Right cardiac atrium (tissue), 5 donors: Measurements from ENCODE around the gene SYT1. TPM values are rescaled to one million over a fixed set of nuclear protein-coding genes. Genes with fewer than 3 reads are reported as not detected.

Experiments used
- ATAC-seq, 2 donors: fragments of 200-7000 bp; cut with Tn5 transposase; one replicate each; pipeline versions ENCODE4 v1.8.0 to v1.9.1; 2020; ENCODE audit warnings: moderate library complexity in 2 of 2, mild to moderate bottlenecking in 1 of 2
- DNase-seq, 3 donors: peaks; one replicate each; pipeline ENCODE4 v3.0.0-alpha.2; 2020
- H3K27ac ChIP-seq: one replicate; pipeline ENCODE4 v1.5.1; 2013; ENCODE audit warnings: mild to moderate bottlenecking, low read length, control low read depth, moderate library complexity
- H3K27me3 ChIP-seq: one replicate; pipeline ENCODE4 v1.6.1; 2013; ENCODE audit not compliant: control insufficient read depth, insufficient read depth
- H3K4me1 ChIP-seq: one replicate; pipeline ENCODE4 v1.6.1; 2013; ENCODE audit warnings: low read length; ENCODE audit not compliant: control insufficient read depth, insufficient read depth
- H3K4me3 ChIP-seq: one replicate; pipeline ENCODE4 v1.5.1; 2013; ENCODE audit warnings: low read length, control low read depth
- H3K9me3 ChIP-seq: one replicate; pipeline ENCODE4 v1.6.1; 2013; ENCODE audit warnings: low read length; ENCODE audit not compliant: control insufficient read depth
- WGBS: extraction: QIAGEN DNeasy Blood & Tissue Kit; methylation state at CpG from one replicate; pipeline ENCODE4 v1.1.7; 2013; 5-methylcytosine and 5-hydroxymethylcytosine counted together
- intact Hi-C, 4 donors: fragments of 100-400 bp; cut with DNase I; formaldehyde crosslinking; loops; one replicate each; pipeline versions ENCODE4 v1.11.0 to v1.14.0; 2022 to 2023
- polyA plus RNA-seq: library from polyadenylated mRNA; stranded (reverse); fragments of 200-250 nt; gene quantifications from one replicate; pipeline ENCODE4 v1.2.3, GENCODE V29; 2013
- total RNA-seq, 4 donors: library from RNA; stranded (reverse); fragmentation: NEBNext Ultra II Directional; extraction: Animal tissue kit (Norgen Biotek cat#: 25700); gene quantifications; one replicate each; pipeline ENCODE4 v1.2.1, GENCODE V29; 2021
- donor health status: healthy with polysubstance abuse.
- donor health status: DM: no; HTN: yes; CAD: no.
- donor health status: DM: no; HTN: no; CAD: no.
- donor health status: DM: no; HTN: yes; CAD: no; lungs with severe emphysema.
- donor health status: DM: yes; HTN: yes; CAD: no.

The SYT1 gene
- total and polyA plus RNA-seq, 5 donors: 0.20 to 0.53 (median 0.27) TPM; not detected in 1

DNA sequence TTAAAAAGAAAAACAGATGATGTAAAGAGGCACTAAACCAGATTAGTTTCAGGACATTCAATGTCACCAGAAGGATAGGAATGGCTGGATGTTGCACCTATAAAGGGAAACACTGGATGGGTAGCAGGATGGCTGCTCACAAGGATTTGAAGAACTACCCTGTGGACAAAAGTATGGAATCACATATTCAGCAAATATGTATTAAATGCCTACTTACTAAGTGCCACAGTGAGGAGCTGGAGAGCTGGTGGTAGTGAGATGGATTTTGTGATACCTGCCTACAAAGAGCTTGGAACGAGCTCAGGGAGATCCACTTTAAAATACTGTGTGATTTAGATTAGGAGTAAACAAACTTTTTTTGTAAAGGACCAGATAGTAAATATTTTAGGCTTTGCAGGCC is 510.0 kb downstream of the SYT1 start:
- intact Hi-C loops: no loop called here
- H3K27ac ChIP-seq: no peak overlapping the region
- no peak for DNase-seq

DNA sequence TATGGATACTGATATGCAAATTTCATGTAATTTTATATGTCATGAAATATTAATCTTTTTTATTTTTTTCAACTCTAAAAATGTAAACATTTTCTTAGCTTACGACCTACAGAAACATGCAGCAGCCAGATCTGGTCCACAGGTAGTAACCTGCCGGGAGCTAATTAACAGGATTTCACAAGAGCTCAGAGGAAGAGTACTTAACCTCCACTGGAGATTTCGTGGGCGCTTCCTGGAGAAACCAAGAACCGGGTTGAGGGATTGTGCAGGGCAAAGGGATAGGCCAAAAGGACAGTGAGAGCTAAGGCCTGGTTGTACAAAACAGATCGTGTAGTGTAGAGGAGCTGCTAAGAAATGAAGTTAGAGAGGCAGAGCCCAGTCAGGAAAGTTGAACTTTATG is 510.5 kb downstream of the SYT1 start:
- intact Hi-C loops: no loop called here
- no peak overlapping the region for H3K27ac ChIP-seq

More for the DNA sequence above, 510.0 kb downstream of the SYT1 start:
- Histone ChIP-seq H3K4me1 (no peaks in the 10 kb centered on the region), H3K27me3 (no peaks in the 10 kb centered on the region), H3K4me3 (no peak overlapping the region), H3K9me3 (no peaks in the 10 kb centered on the region)
- 92% methylated on average over 1 of the region's 1 CpG for WGBS
- no peak for ATAC-seq

DNA sequence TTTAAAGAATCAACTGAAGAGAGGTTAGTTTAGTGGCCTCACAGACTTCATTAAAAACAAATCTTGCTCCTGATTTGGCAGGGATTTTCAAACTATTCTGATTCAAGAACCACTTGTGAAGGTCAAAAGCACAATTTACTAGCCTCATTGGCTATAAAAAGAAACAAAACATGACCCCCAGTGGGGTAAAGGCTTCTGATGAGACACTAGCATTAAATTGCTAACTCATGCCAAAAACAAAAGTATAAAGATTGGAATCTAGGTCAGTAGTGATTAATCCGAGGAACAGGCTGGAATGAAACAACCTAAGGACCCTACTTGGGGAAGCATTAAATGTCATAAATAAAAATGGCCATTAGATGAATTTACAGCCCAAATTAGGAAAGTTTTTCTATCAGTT is 513.9 kb downstream of the SYT1 start:
- ATAC-seq (no peak), DNase-seq (no peak)
- no peaks in the 10 kb centered on the region for H3K27me3 ChIP-seq
- no peak overlapping the region for H3K27ac ChIP-seq
- WGBS: 51% methylated on average over 1 of the region's 1 CpG
- no peaks in the 10 kb centered on the region for H3K4me1 ChIP-seq
- intact Hi-C loops: no loop called here
- no peak overlapping the region for H3K4me3 ChIP-seq
- no peaks in the 10 kb centered on the region for H3K9me3 ChIP-seq

More for the DNA sequence above, 510.5 kb downstream of the SYT1 start:
- H3K27me3 ChIP-seq: no peaks in the 10 kb centered on the region
- no peak overlapping the region for H3K4me3 ChIP-seq
- no peak for ATAC-seq
- no peaks in the 10 kb centered on the region for H3K4me1 ChIP-seq
- 79% methylated on average over 6 of the region's 6 CpGs for WGBS
- no peak for DNase-seq
- no peaks in the 10 kb centered on the region for H3K9me3 ChIP-seq

DNA sequence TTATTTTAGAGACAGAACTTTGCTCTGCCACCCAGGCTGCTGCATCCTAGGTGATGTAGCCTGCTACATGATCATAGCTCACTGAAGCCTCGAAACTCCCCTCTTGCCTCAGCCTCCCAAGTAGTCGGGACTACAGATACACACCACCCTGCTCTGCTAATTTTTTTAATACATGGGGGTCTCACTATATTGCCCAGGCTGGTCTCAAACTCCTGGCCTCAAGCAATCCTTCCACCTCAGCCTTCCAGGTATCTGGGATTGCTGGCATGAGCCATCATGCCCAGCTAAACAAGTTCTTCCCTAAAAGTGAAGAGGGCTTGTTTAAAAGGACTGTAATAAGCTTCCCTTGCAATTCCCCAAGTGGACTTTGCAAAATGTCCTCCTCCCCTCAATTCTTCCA is 515.8 kb downstream of the SYT1 start:
- ATAC-seq (no peak), DNase-seq (no peak)
- Histone ChIP-seq H3K27me3 (no peaks in the 10 kb centered on the region), H3K9me3 (no peaks in the 10 kb centered on the region), H3K4me3 (no peak overlapping the region), H3K4me1 (no peaks in the 10 kb centered on the region), H3K27ac (no peak overlapping the region)
- WGBS: 91% methylated on average over 2 of the region's 2 CpGs
- intact Hi-C loops: no loop called here

DNA sequence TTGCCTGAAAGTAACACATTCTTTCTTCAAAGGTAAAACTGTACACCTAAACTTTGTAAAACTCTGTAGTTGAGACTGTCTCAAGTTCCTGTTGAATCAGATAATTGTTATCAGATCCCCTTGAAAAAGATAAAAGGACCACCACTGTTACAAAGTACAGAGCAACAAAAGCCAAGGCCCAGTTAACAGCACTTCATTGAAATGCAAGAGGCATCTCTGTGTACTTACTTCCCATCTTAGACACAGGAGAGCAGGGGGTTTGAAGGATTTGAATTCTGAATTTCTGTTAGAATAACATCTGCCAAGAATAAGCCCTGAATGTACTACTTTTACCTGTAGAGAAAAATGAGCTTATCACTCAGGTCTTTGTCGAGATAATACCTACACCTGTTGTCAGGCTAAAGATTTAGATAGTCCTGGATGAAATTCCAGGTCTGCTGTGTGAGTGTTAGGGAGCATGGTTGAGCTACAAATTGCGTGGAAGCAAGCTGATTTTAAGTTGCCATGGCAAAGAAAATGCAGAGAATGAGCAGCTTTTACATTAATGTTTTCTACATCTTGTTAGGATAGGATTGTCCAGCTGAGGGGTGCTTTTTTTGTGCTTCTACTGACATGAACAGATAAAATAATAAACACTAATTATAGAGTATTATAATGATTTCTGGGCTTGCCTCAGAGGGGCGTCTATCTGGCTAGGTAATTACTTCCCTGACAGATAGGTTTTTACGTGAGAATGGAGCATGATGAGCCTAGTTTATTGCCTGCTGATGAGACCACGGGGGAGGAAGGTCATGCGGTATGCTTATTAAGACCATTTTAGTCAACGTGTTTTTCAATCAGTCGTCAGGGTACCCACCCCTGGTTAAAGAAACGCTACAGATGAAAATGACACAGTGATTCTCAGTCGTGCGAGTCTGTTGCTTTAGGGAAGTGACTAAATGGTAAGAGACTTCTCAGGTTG is 517.0 kb downstream of the SYT1 start:
- no peaks in the 10 kb centered on the region for H3K27me3 ChIP-seq
- no peaks in the 10 kb centered on the region for H3K4me1 ChIP-seq
- H3K4me3 ChIP-seq: no peak overlapping the region
- ATAC-seq (no peak), DNase-seq (no peak)
- H3K9me3 ChIP-seq: no peaks in the 10 kb centered on the region
- 45% methylated on average over 11 of the region's 11 CpGs for WGBS
- intact Hi-C loops: no loop called here
- no peak overlapping the region for H3K27ac ChIP-seq

DNA sequence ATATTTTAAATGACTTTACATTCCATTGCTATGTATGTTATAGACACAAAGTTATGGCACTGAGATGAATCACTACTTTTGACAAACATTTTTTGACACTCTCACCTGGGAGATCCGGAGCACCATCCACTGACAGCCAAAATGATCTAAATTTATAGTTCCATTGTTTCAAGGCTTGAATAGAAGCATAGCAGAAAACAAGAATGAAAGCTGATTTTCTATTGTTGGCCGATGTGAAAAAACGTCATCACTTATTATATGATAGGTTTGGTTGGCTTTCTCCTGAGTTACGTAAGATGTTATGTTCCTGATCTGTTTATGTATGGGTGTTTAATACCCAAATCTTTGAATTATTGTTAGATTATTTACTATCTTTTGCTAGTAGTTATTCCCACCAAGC is 520.0 kb downstream of the SYT1 start:
- DNase-seq (no peak), ATAC-seq (no peak)
- WGBS: 78% methylated on average over 4 of the region's 4 CpGs
- Histone ChIP-seq H3K27ac (no peak overlapping the region), H3K4me1 (no peaks in the 10 kb centered on the region), H3K4me3 (no peak overlapping the region), H3K27me3 (no peaks in the 10 kb centered on the region), H3K9me3 (no peaks in the 10 kb centered on the region)
- intact Hi-C loops: no loop called here

DNA sequence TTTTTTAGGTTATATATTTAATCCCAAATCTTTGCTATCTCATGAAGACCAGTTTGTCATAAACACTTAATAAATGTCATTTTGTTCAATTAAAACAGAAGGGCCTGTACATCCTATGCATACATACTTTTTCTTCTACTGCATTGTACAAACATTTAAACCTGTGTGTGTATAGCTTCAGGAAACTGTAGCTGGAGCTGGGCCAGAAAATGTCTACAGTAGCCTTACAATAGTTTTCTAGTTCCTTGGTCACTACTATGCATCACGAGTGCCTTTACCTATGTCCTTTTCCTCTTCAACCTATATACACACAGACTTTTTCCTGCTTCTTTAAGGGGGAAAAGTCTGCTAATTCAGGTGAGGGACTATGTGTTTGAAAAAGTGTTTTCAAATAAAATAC is 523.4 kb downstream of the SYT1 start:
- 69% methylated on average over 1 of the region's 1 CpG for WGBS
- intact Hi-C loops: no loop called here

DNA sequence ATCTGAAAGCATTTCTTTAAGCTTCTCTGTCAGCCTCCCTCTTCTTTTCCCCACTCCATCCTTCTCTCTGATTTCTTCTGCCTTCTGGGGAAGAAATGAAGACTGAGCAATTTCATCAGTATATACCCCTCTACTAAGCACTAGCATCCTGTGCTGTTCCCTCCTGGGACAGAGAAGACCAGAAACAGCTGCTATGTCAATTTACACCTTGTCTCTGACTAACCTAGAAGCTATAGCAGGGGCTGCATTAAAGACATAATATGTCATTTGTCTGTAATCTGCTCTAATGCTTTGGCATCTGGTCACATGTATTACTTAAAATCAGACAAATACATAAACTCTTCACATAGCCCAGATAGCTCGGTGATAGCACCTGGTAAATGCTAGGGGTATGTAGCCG is 529.3 kb downstream of the SYT1 start:
- intact Hi-C loops: no loop called here
- 87% methylated on average over 2 of the region's 2 CpGs for WGBS
- Histone ChIP-seq H3K4me3 (no peak overlapping the region), H3K27me3 (no peaks in the 10 kb centered on the region), H3K9me3 (no peaks in the 10 kb centered on the region), H3K27ac (no peak overlapping the region), H3K4me1 (no peaks in the 10 kb centered on the region)
- DNase-seq: no peak
- no peak for ATAC-seq

More for the DNA sequence above, 523.4 kb downstream of the SYT1 start:
- Histone ChIP-seq H3K4me1 (no peaks in the 10 kb centered on the region), H3K27ac (no peak overlapping the region), H3K4me3 (no peak overlapping the region), H3K27me3 (no peaks in the 10 kb centered on the region), H3K9me3 (no peaks in the 10 kb centered on the region)
- ATAC-seq (no peak), DNase-seq (no peak)

DNA sequence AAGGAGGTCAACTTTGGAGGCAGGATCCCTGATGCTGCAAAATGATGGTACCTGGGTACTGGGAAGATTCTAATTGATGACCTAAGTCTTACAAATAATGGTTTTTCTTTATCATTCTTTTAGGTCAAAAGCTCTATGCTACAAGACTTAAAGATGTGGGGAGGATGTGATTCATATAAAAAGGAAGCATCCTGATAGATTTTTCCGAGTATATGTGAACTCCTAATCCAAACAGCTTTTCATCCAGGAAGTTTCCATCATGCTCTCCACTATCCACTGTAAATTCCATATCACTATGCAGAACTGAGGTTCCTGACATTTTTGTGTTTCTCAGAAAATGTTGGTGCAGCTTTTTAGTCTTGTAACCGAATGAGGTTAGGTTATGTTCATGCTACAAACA is 533.0 kb downstream of the SYT1 start:
- no peak overlapping the region for H3K27ac ChIP-seq
- H3K27me3 ChIP-seq: no peaks in the 10 kb centered on the region
- no peak overlapping the region for H3K4me3 ChIP-seq
- ATAC-seq (no peak), DNase-seq (no peak)
- H3K9me3 ChIP-seq: no peaks in the 10 kb centered on the region
- WGBS: 61% methylated on average over 2 of the region's 2 CpGs
- no peaks in the 10 kb centered on the region for H3K4me1 ChIP-seq
- intact Hi-C loops: no loop called here

DNA sequence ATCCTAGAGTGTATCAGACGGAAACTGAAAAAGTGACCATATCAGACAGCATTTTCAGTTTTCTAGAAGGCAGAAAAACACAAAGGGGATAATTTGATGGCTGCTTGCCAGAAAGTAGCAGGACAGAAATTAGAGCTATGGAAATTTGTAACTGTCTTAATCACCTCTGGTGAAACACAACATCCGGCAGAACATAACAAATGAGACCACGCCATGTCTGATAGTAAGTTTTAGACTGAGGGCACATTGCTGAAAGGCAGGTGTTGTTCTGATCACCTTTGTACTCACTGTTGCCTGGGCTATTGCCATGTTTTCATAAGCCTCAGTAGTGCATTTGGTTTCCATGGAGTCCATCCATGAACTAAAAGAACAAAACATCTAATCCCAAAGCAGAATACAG is 535.9 kb downstream of the SYT1 start:
- no peak overlapping the region for H3K4me3 ChIP-seq
- H3K27ac ChIP-seq: no peak overlapping the region
- 87% methylated on average over 3 of the region's 3 CpGs for WGBS
- no peak for ATAC-seq
- H3K27me3 ChIP-seq: no peaks in the 10 kb centered on the region
- DNase-seq: no peak
- H3K4me1 ChIP-seq: no peaks in the 10 kb centered on the region
- no peaks in the 10 kb centered on the region for H3K9me3 ChIP-seq
- intact Hi-C loops: loop anchor here in 1 of 4 donors (10.0 kb wide), 1 partner anchor 874 kb away; no protein-coding TSS in a partner anchor

DNA sequence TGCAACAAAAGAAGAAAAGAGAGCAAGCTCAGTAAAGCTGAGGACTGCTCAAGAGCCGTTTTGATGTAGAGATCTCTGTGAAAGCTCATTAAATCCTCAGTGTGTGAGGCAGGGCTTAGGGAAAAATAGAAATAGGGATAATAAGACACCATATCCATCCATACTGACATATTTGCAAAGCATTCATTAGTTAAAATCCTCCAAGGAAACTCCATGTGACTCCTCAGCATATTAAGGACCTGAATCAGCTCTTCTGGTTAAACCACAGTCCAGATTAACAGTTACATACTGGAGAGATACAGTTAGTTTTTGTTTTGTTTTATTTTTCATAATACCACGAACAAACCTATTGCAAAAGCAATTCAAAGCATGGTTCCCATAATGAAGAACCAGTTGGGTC is 538.0 kb downstream of the SYT1 start:
- 69% methylated on average over 2 of the region's 2 CpGs for whole genome bisulfite sequencing
- no peaks in the 10 kb centered on the region for H3K9me3 ChIP-seq
- DNase-seq (no peak), ATAC-seq (no peak)
- no peak overlapping the region for H3K27ac ChIP-seq
- H3K4me3 ChIP-seq: no peak overlapping the region
- H3K27me3 ChIP-seq: no peaks in the 10 kb centered on the region
- intact Hi-C loops: loop anchor here in 1 of 4 donors (10.0 kb wide), 1 partner anchor 872 kb away; no protein-coding TSS in a partner anchor
- no peaks in the 10 kb centered on the region for H3K4me1 ChIP-seq
